GM12878 (cell line): Measurements from ENCODE around the gene NPHP1. TPM values are rescaled to one million over a fixed set of nuclear protein-coding genes. Genes with fewer than 3 reads are reported as not detected.

Experiments
- ATAC-seq: fragments of 200-7000 bp; cut with Tn5 transposase; 3 replicates; pipeline ENCODE4 v1.9.1; 2020; ENCODE audit warnings: mild to moderate bottlenecking, moderate library complexity
- BruUV-seq: library from RNA; stranded (reverse); fragments of 400-500 nt; replicated peaks from 2 replicates; lab custom pipeline; 2021; lab: Mats Ljungman, UMichigan
- CTCF ChIA-PET: fragments of 300-600 bp; sonication (Branson Sonifier 250); formaldehyde crosslinking; extraction: SDS; loops from one replicate; lab custom pipeline; 2021; ENCODE audit warnings: inconsistent platforms; lab: Yijun Ruan, JAX
- POLR2A ChIA-PET: fragments of 350-600 bp; formaldehyde crosslinking; extraction: SDS; loops from one replicate; lab custom pipeline; 2021; ENCODE audit warnings: inconsistent platforms; lab: Charles Lee
- RAD21 ChIA-PET: fragments of 300-600 bp; sonication (Branson Sonifier 250); formaldehyde crosslinking; loops from one replicate; lab custom pipeline; 2023; ENCODE audit warnings: antibody characterized with exemption; ENCODE audit not compliant: unreplicated experiment; lab: Charles Lee
- SMC1A ChIA-PET: fragments of 300-600 bp; sonication (Branson Sonifier 250); formaldehyde crosslinking; loops from one replicate; lab custom pipeline; 2023; ENCODE audit not compliant: unreplicated experiment, uncharacterized antibody; lab: Charles Lee
- DNase-seq: peaks from one replicate; pipeline ENCODE4 v3.0.0-alpha.2; 2011; ENCODE audit warnings: low read depth, low spot score
- FAIRE-seq: peaks from 3 replicates; lab custom pipeline; 2011; peaks lifted over from hg19 to GRCh38; lab: Jason Lieb, UNC
- H2AFZ ChIP-seq: 2 replicates; pipeline ENCODE4 v1.6.0; 2011; ENCODE audit warnings: low read depth, low read length, control low read depth; ENCODE audit not compliant: control insufficient read depth
- H3K27ac ChIP-seq: 2 replicates; pipeline ENCODE4 v1.5.1; 2011; ENCODE audit warnings: control low read depth; ENCODE audit not compliant: control insufficient read depth, insufficient read depth
- H3K27me3 ChIP-seq, 2 experiments: replicated peaks in 1 of 2; 2 replicates each; pipeline versions ENCODE4 v1.6.0 to v1.6.1; 2011; ENCODE audit warnings: low read length in 1 of 2; ENCODE audit not compliant: control insufficient read depth in 2 of 2, insufficient read depth in 2 of 2
- H3K36me3 ChIP-seq, 2 experiments: 2 replicates each; pipeline ENCODE4 v1.5.1; 2011; ENCODE audit warnings: low read length in 1 of 2; ENCODE audit not compliant: control insufficient read depth in 2 of 2, insufficient read depth in 2 of 2
- H3K4me1 ChIP-seq: 2 replicates; pipeline ENCODE4 v1.6.1; 2011; ENCODE audit warnings: mild to moderate bottlenecking, low read length, moderate library complexity, mixed read lengths; ENCODE audit not compliant: control insufficient read depth, insufficient read depth
- H3K4me2 ChIP-seq: 2 replicates; pipeline ENCODE4 v1.6.0; 2011; ENCODE audit warnings: control low read depth; ENCODE audit not compliant: control insufficient read depth, insufficient read depth
- H3K4me3 ChIP-seq: fragments of 200-600 bp; sonication (generic); 2 replicates; pipeline ENCODE4 v1.5.1; 2016
- H3K79me2 ChIP-seq: 2 replicates; pipeline ENCODE4 v1.6.0; 2011; ENCODE audit warnings: low read length; ENCODE audit not compliant: control insufficient read depth, insufficient read depth
- H3K9ac ChIP-seq: 2 replicates; pipeline ENCODE4 v1.8.0; 2011; ENCODE audit warnings: low read length, control low read depth, mixed read lengths; ENCODE audit not compliant: control insufficient read depth, insufficient read depth
- H3K9me3 ChIP-seq: replicated peaks from 3 replicates; pipeline ENCODE4 v1.5.1; 2011; ENCODE audit warnings: mild to moderate bottlenecking, low read length; ENCODE audit not compliant: control insufficient read depth, insufficient read depth
- H4K20me1 ChIP-seq: 2 replicates; pipeline ENCODE4 v1.6.0; 2011; ENCODE audit not compliant: control insufficient read depth, insufficient read depth
- BRCA1 ChIP-seq: IDR thresholded peaks from 2 replicates; pipeline ENCODE4 v1.6.1; 2011; ENCODE audit warnings: low read depth, low read length, improper control_type of control experiment
- CBFB ChIP-seq: IDR thresholded peaks from 2 replicates; pipeline ENCODE4 v1.6.1; 2016; ENCODE audit warnings: antibody characterized with exemption, low read depth
- CEBPB ChIP-seq, 2 experiments: fragments of 150-350 bp in 1 of 2; IDR thresholded peaks; 2 replicates each; pipeline ENCODE4 v1.6.1; 2012 to 2014; ENCODE audit warnings: low read depth in 2 of 2, low read length in 2 of 2, borderline replicate concordance in 1 of 2, inconsistent platforms in 1 of 2
- CHD1 ChIP-seq: IDR thresholded peaks from 2 replicates; pipeline ENCODE4 v1.6.1; 2012; ENCODE audit warnings: low read depth, low read length, improper control_type of control experiment
- EZH2 ChIP-seq: IDR thresholded peaks from 2 replicates; pipeline ENCODE4 v1.6.1; 2012; ENCODE audit warnings: low read depth, mild to moderate bottlenecking, control low read depth, inconsistent platforms, low read length, borderline replicate concordance; ENCODE audit not compliant: control insufficient read depth
- HDAC2 ChIP-seq: fragments of 200-600 bp; sonication (generic); IDR thresholded peaks from 2 replicates; pipeline ENCODE4 v1.6.1; 2017
- MTA2 ChIP-seq: fragments of 450-650 bp; IDR thresholded peaks from 2 replicates; pipeline ENCODE4 v1.6.1; 2016; ENCODE audit warnings: low read depth, mild to moderate bottlenecking, moderate library complexity
- MYB ChIP-seq: fragments of 150-350 bp; IDR thresholded peaks from 2 replicates; pipeline ENCODE4 v1.6.1; 2014; ENCODE audit warnings: mild to moderate bottlenecking, low read depth, low read length, borderline replicate concordance
- POU2F2 ChIP-seq: IDR thresholded peaks from 3 replicates; pipeline ENCODE4 v1.6.1; 2011; ENCODE audit warnings: low read depth, mild to moderate bottlenecking, low read length, borderline replicate concordance
- RAD51 ChIP-seq: fragments of 450-650 bp; IDR thresholded peaks from 2 replicates; pipeline ENCODE4 v1.6.1; 2016; ENCODE audit warnings: moderate library complexity, mild to moderate bottlenecking, inconsistent platforms
- SIX5 ChIP-seq: IDR thresholded peaks from 2 replicates; pipeline ENCODE4 v1.6.1; 2011; ENCODE audit warnings: mild to moderate bottlenecking, low read depth, low read length, moderate library complexity; ENCODE audit not compliant: severe bottlenecking
- SMAD1 ChIP-seq: fragments of 450-650 bp; IDR thresholded peaks from 2 replicates; pipeline ENCODE4 v1.6.1; 2018; ENCODE audit warnings: mild to moderate bottlenecking, low read depth; ENCODE audit not compliant: partially characterized antibody
- SP1 ChIP-seq: IDR thresholded peaks from one replicate; pipeline ENCODE4 v1.6.1; 2011; ENCODE audit warnings: low read depth, low read length
- SREBF1 ChIP-seq: IDR thresholded peaks from 2 replicates; pipeline ENCODE4 v1.6.1; 2012; ENCODE audit warnings: mild to moderate bottlenecking, low read length
- SRF ChIP-seq, 2 experiments: IDR thresholded peaks; 2 replicates each; pipeline ENCODE4 v1.6.1; 2011; ENCODE audit warnings: low read depth in 2 of 2, low read length in 2 of 2, mild to moderate bottlenecking in 1 of 2, moderate library complexity in 1 of 2
- SUZ12 ChIP-seq: fragments of 200-600 bp; sonication (generic); IDR thresholded peaks from one replicate; pipeline ENCODE4 v1.6.1; 2018; ENCODE audit warnings: antibody characterized with exemption, mild to moderate bottlenecking; ENCODE audit not compliant: unreplicated experiment
- TAF1 ChIP-seq: IDR thresholded peaks from 2 replicates; pipeline ENCODE4 v1.6.1; 2011; ENCODE audit warnings: mild to moderate bottlenecking, low read depth, low read length, borderline replicate concordance
- WRNIP1 ChIP-seq: IDR thresholded peaks from 2 replicates; pipeline ENCODE4 v1.6.1; 2011; ENCODE audit warnings: low read depth, low read length, improper control_type of control experiment, borderline replicate concordance
- YY1 ChIP-seq: IDR thresholded peaks from 2 replicates; pipeline ENCODE4 v1.6.1; 2011; ENCODE audit warnings: low read depth, mild to moderate bottlenecking, low read length
- ZSCAN29 ChIP-seq: fragments of 450-650 bp; IDR thresholded peaks from 2 replicates; pipeline ENCODE4 v1.6.1; 2017; ENCODE audit warnings: mild to moderate bottlenecking, moderate library complexity
- WGBS: methylation state at CpG from one replicate; pipeline ENCODE4 v1.1.6; 2016; ENCODE audit warnings: low lambda C conversion rate; ENCODE audit not compliant: insufficient replicate concordance, insufficient coverage; ENCODE audit errors: missing lambda C conversion rate; 5-methylcytosine and 5-hydroxymethylcytosine counted together
- in situ Hi-C: fragments of 300-500 bp; cut with MboI; formaldehyde crosslinking; loops from 9 replicates; pipeline ENCODE4 v1.14.3; 2018; ENCODE audit warnings: mixed read lengths
- intact Hi-C: fragments of 100-400 bp; cut with micrococcal nuclease; formaldehyde crosslinking; loops from one replicate; pipeline ENCODE4 v1.14.2; 2022; ENCODE audit not compliant: unreplicated experiment
- polyA plus RNA-seq, 11 experiments: library from polyadenylated mRNA; depleted of rRNA in 4 of 11; unstranded in 6 of 11; stranded (reverse) in 5 of 11; fragments of >200 nt; fragmentation: Nextera tagmentation in 4 of 11; fragmentation: Illumina TruSeq in 1 of 11; extraction: Ambion mirVana in 4 of 11; extraction: Trizol in 1 of 11; gene quantifications; 1 replicate in 1 of 11; 2 replicates in 10 of 11; pipeline versions ENCODE4 v1.2.1 to v1.2.3, GENCODE V29; 2011 to 2016; ENCODE audit warnings: inconsistent platforms in 2 of 11, missing spikeins in 2 of 11, low read depth in 1 of 11
- total RNA-seq, 4 experiments: library from RNA; depleted of rRNA in 3 of 4; stranded (reverse); fragments of >200 nt in 3 of 4; fragmentation: Illumina TruSeq in 1 of 4; extraction: Trizol in 1 of 4; gene quantifications; 2 replicates each; pipeline versions ENCODE4 v1.2.1 to v1.2.3, GENCODE V29; 2013 to 2021

Gene NPHP1
- total and polyA plus RNA-seq, 10 of the 15 experiments (the other 5 are each of a cell fraction or from before 2014, with no cell fraction given) = 0.23 to 3.5 (median 1.2) TPM

GRCh38 chr2:110205660-110206455 lies 1.0 kb upstream of the NPHP1 start:
- H3K79me2 ChIP-seq = no peaks in the 10 kb centered on the region
- 32% methylated on average over 3 of the region's 3 CpGs for WGBS
- RAD21 ChIA-PET = no interaction called here
- H3K9ac ChIP-seq = no peak overlapping the region
- 0 out of 4 replicates have a peak, but pooled peaks cover 0 to 3% of the 10 kb centered on the region in 2 experiments for H3K36me3 ChIP-seq
- H3K27me3 ChIP-seq = no peaks in the 10 kb centered on the region
- in situ Hi-C loops (no loop called here), intact Hi-C loops (no loop called here)
- no peaks in the 10 kb centered on the region for H3K9me3 ChIP-seq
- no peaks in the 10 kb centered on the region for H3K4me1 ChIP-seq
- peak overlapping the region; percentile 75; the same call in 1 of the 2 replicates for H3K4me2 ChIP-seq
- POLR2A ChIA-PET = no interaction called here
- H3K4me3 ChIP-seq = no peak overlapping the region
- FAIRE-seq (no peak), ATAC-seq (no peak), DNase-seq (no peak)
- TF ChIP-seq RAD51 (no peak), SP1 (no peak), SUZ12 (no peak), HDAC2 (no peak), BRCA1 (no peak), SREBF1 (no peak), EZH2 (no peak), WRNIP1 (no peak), TAF1 (no peak), ZSCAN29 (no peak), MYB (no peak), YY1 (no peak), MTA2 (no peak), SMAD1 (no peak), CBFB (no peak), POU2F2 (no peak), CHD1 (no peak), SRF (IDR thresholded peaks at IDR 0.05; ENCODE audit: low read depth in 2 of 2, low read length in 2 of 2) (no peak), CEBPB (IDR thresholded peaks at IDR 0.05; ENCODE audit: borderline replicate concordance in 1 of 2, low read depth in 2 of 2, low read length in 2 of 2) (no peak), SIX5 (no peak)
- CTCF ChIA-PET = interaction anchor here (1.1 kb wide), 1 partner anchor 583 kb away, joined by 3 read pairs; no protein-coding TSS in a partner anchor
- no TSS peak for BruUV-seq
- SMC1A ChIA-PET = interaction anchor here (0.8 kb wide), 1 partner anchor 49 kb away, joined by 3 read pairs; no protein-coding TSS in a partner anchor
- no peaks in the 10 kb centered on the region for H4K20me1 ChIP-seq
- H3K27ac ChIP-seq = no peak overlapping the region
- peak overlapping the region; percentile 93 for H2AFZ ChIP-seq
